GM12801 (cell line): ENCODE measurements around the gene NSG2.

Source experiments
- TF ChIP-seq, protein P1 (sequence below): IDR thresholded peaks from one replicate; pipeline ENCODE4 v1.5.1; 2011; ENCODE audit warnings: control low read depth; ENCODE audit not compliant: insufficient read length; ENCODE audit errors: extremely low read depth

Gene NSG2

DNA sequence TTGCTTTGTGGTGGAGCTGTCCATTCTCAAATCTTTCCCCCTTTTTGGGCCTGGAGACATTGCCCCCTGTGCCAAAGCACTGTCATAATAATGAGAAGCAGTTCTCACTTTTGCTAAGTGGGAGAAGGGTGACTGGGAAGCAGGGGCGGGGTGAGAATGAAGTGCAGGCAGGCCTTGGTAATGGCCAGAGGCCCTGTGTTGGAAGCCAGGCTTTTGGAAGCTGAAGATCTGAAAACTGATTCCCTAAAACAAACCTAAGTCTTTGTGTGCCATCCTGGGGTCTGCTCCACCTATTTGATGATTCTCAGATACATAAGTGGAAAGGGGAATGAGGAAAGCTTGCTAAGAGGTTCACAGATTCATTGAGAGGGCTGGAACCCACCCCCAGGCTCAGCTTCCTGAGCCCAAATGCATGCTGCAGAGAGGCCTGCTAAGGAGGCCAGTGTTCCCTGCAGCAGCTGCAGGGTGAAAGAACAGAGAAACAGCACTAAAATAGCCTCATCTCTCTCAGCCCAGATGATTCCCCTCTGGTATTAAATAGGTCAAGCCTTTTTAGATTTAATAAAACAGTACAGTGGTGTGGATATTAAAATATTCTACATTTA lies 75.0 kb downstream of the NSG2 start:
- TF ChIP-seq, protein P1, sequence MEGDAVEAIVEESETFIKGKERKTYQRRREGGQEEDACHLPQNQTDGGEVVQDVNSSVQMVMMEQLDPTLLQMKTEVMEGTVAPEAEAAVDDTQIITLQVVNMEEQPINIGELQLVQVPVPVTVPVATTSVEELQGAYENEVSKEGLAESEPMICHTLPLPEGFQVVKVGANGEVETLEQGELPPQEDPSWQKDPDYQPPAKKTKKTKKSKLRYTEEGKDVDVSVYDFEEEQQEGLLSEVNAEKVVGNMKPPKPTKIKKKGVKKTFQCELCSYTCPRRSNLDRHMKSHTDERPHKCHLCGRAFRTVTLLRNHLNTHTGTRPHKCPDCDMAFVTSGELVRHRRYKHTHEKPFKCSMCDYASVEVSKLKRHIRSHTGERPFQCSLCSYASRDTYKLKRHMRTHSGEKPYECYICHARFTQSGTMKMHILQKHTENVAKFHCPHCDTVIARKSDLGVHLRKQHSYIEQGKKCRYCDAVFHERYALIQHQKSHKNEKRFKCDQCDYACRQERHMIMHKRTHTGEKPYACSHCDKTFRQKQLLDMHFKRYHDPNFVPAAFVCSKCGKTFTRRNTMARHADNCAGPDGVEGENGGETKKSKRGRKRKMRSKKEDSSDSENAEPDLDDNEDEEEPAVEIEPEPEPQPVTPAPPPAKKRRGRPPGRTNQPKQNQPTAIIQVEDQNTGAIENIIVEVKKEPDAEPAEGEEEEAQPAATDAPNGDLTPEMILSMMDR, result no peak

DNA sequence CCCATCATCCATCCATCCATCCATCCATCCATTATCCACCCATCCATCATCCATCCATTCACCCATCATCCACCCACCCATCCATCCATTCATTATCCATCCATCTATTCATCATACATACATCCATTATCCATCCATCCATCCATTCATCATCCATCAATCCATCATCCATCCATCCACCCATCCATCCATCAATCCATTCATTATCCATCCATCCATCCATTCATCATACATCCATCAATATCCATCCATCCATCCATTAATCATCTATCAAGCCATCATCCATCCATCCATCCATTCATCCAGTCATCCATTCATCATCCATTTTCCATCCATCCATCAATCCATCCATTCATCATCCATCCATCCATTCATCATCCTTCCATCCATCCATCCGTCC lies 89.0 kb downstream of the NSG2 start:
- TF ChIP-seq, protein P1, result no peak

GRCh38 chr5:174139623-174140022 lies 94.1 kb downstream of the NSG2 start:
- TF ChIP-seq, protein P1, result no peak

- TF ChIP-seq, protein P1, result no peak
Measured at GRCh38 chr5:174140452-174141020, 95.0 kb downstream of the NSG2 start.

GRCh38 chr5:174141398-174141797 lies 95.9 kb downstream of the NSG2 start:
- TF ChIP-seq, protein P1, result no peak

DNA sequence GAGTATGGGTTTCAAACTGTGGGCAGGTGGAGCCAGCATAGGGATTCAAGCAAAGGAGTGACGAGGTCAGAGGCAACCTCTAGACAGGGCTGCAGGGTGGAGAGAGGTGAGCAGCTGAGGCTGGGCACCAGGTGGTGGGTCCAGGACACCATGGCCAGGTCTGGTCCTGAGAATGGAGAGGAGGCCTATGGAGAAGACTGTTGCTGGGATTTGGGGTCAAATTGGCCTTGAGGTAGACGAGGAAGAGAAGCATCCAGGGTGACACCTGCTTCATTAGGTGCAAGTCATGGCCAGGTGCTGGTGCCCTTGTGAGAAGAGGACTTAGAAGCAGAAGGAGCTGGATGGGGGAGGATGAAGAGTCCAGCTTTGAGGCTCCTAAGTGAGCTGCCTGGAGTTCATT lies 99.6 kb downstream of the NSG2 start:
- TF ChIP-seq, protein P1, result no peak

DNA sequence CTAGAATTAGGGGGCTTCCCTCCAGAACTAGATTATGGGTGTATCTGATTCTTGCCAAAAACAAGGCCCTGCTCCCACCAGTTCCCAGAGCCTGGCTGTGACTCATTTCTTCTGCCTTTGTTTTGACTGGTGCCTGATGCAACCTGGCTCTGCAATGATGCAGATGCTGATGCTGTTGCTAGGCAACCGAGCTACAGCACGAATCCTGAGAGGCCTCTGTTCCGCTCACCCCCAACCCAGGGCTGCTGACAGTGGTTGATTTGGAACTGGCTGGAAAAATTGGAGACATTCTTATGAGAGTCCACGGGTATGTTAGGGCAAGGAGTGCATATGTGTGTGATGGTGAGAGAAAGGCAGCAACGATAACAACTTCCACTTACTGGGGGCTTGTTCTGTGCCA lies 100.3 kb downstream of the NSG2 start:
- TF ChIP-seq, protein P1, result no peak

- TF ChIP-seq, protein P1, result no peak
Measured at GRCh38 chr5:174146556-174146955, 101.0 kb downstream of the NSG2 start.
